Neuronal stem cell (in vitro differentiated cells): ENCODE data around the gene LY6G5C.

ENCODE experiments used
- DNase-seq: peaks from one replicate; pipeline ENCODE4 v3.0.0-alpha.2; 2013; ENCODE audit warnings: low spot score
- H2AFZ ChIP-seq: one replicate; pipeline ENCODE4 v1.6.1; 2013; ENCODE audit warnings: mild to moderate bottlenecking, low read length, inconsistent platforms
- H2AK5ac ChIP-seq: 2 replicates; pipeline ENCODE4 v1.6.1; 2013; ENCODE audit warnings: low read depth, mild to moderate bottlenecking, inconsistent platforms, low read length, moderate library complexity, mixed read lengths
- H2BK120ac ChIP-seq: 2 replicates; pipeline ENCODE4 v1.6.1; 2013; ENCODE audit warnings: low read depth, mild to moderate bottlenecking, inconsistent platforms, low read length, moderate library complexity, mixed read lengths
- H2BK12ac ChIP-seq: one replicate; pipeline ENCODE4 v1.6.1; 2013; ENCODE audit warnings: low read length, inconsistent platforms
- H2BK15ac ChIP-seq: 2 replicates; pipeline ENCODE4 v1.6.1; 2013; ENCODE audit warnings: mild to moderate bottlenecking, low read length, inconsistent platforms, mixed read lengths
- H2BK5ac ChIP-seq: one replicate; pipeline ENCODE4 v1.6.1; 2013; ENCODE audit warnings: inconsistent platforms, mild to moderate bottlenecking, low read length, moderate library complexity
- H3K14ac ChIP-seq: one replicate; pipeline ENCODE4 v1.6.1; 2013; ENCODE audit warnings: low read length, inconsistent platforms
- H3K18ac ChIP-seq: 2 replicates; pipeline ENCODE4 v1.6.1; 2013; ENCODE audit warnings: low read length, inconsistent platforms
- H3K23ac ChIP-seq: 2 replicates; pipeline ENCODE4 v1.6.1; 2013; ENCODE audit warnings: low read depth, mild to moderate bottlenecking, mixed read lengths, low read length, inconsistent platforms; ENCODE audit not compliant: poor library complexity
- H3K27ac ChIP-seq: replicated peaks from 3 replicates; pipeline ENCODE4 v1.5.1; 2013; ENCODE audit warnings: low read length, inconsistent platforms
- H3K27me3 ChIP-seq, 3 experiments: 2 replicates each; pipeline ENCODE4 v1.6.1; 2013; ENCODE audit warnings: low read length in 3 of 3, mild to moderate bottlenecking in 2 of 3, inconsistent platforms in 1 of 3, low read depth in 1 of 3, mixed read lengths in 1 of 3, moderate library complexity in 1 of 3; ENCODE audit not compliant: control insufficient read depth in 3 of 3, insufficient read depth in 3 of 3
- H3K36me3 ChIP-seq, 2 donors: replicated peaks in 1 of 2; 2 replicates each; pipeline ENCODE4 v1.6.1; 2013; ENCODE audit warnings: low read length in 2 of 2; ENCODE audit not compliant: control insufficient read depth in 2 of 2, insufficient read depth in 2 of 2
- H3K4ac ChIP-seq: 2 replicates; pipeline ENCODE4 v1.6.1; 2013; ENCODE audit warnings: inconsistent platforms, mild to moderate bottlenecking, low read length, moderate library complexity
- H3K4me1 ChIP-seq, 2 donors: 1 replicate in 1 of 2; 2 replicates in 1 of 2; pipeline ENCODE4 v1.6.1; 2013; ENCODE audit warnings: low read length in 2 of 2, low read depth in 1 of 2; ENCODE audit not compliant: control insufficient read depth in 2 of 2, insufficient read depth in 1 of 2
- H3K4me2 ChIP-seq: one replicate; pipeline ENCODE4 v1.6.1; 2013; ENCODE audit warnings: mild to moderate bottlenecking, low read length, inconsistent platforms; ENCODE audit not compliant: insufficient read depth, poor library complexity, severe bottlenecking
- H3K4me3 ChIP-seq, 2 donors: 2 replicates each; pipeline ENCODE4 v1.5.1; 2013; ENCODE audit warnings: low read length in 2 of 2, mild to moderate bottlenecking in 2 of 2, inconsistent platforms in 1 of 2, moderate library complexity in 1 of 2
- H3K79me1 ChIP-seq: one replicate; pipeline ENCODE4 v1.6.1; 2013; ENCODE audit warnings: low read depth, mild to moderate bottlenecking, inconsistent platforms, low read length, moderate library complexity
- H3K9ac ChIP-seq: one replicate; pipeline ENCODE4 v1.6.1; 2013; ENCODE audit warnings: mild to moderate bottlenecking, low read depth, low read length, inconsistent platforms; ENCODE audit not compliant: poor library complexity
- H3K9me3 ChIP-seq, 2 donors: replicated peaks in 1 of 2; 2 replicates each; pipeline versions ENCODE3 to v1.6.1; 2013; ENCODE audit warnings: low read length in 2 of 2, mild to moderate bottlenecking in 2 of 2, inconsistent platforms in 1 of 2, low read depth in 1 of 2, mixed read lengths in 1 of 2, moderate library complexity in 1 of 2; ENCODE audit not compliant: control insufficient read depth in 2 of 2, insufficient read depth in 1 of 2
- H4K8ac ChIP-seq: one replicate; pipeline ENCODE4 v1.6.1; 2013; ENCODE audit warnings: low read depth, mild to moderate bottlenecking, inconsistent platforms, low read length, moderate library complexity
- H4K91ac ChIP-seq: one replicate; pipeline ENCODE4 v1.6.1; 2013; ENCODE audit warnings: low read length, low read depth, mild to moderate bottlenecking, inconsistent platforms; ENCODE audit not compliant: poor library complexity
- WGBS, 2 donors: extraction: QIAGEN DNeasy Blood & Tissue Kit; methylation state at CpG; one replicate each; pipeline ENCODE4 v1.1.7; 2013; ENCODE audit warnings: missing lambda C conversion rate in 2 of 2, mixed read lengths in 1 of 2; ENCODE audit not compliant: insufficient read length in 2 of 2, insufficient replicate concordance in 1 of 2; ENCODE audit errors: extremely low coverage in 2 of 2; 5-methylcytosine and 5-hydroxymethylcytosine counted together

The LY6G5C gene

DNA sequence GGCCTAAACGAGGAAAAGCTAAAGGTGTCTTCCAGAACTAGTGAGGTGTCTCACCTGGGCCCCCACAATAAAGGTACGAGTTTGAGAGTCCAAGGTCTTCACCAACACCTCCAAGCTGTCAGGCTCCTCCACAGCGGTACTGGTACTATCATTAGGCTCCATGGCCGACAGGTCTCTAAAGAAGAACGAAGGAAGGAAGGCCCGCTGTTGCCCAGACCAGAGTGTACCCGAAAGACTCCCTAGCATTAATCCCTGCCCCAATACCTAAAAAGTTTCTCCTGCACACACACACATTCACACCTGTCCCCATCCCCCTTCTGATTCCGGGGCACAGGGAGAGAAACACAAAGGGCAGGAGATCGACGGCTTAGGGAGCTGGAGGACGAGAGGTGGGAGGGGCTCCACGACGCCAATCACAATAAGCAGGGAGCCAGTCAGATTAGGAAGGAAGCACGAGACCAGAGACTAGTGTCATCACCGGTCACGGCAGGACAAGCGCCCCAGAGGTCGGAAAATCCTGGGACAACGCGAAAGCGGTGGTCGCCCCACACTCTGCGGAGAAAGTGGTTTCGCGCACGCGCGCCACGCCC lies 29.2 kb downstream of the LY6G5C start:
- no peak overlapping the region for H2AK5ac ChIP-seq
- H2BK5ac ChIP-seq = peak overlapping the region; percentile 96
- no CpG with 5 or more reads among the region's 29 CpGs for WGBS, 2 donors
- peak overlapping the region; percentile 97 for H3K23ac ChIP-seq
- H3K27ac ChIP-seq = peak overlapping the region; percentile 98
- no peak for DNase-seq
- peak overlapping the region; percentile 88 for H2AFZ ChIP-seq
- no peak overlapping the region for H3K4ac ChIP-seq
- H3K9me3 ChIP-seq = no peaks in the 10 kb centered on the region
- H3K4me2 ChIP-seq = peak overlapping the region; percentile 68
- H2BK120ac ChIP-seq = peak overlapping the region; percentile 81
- H4K8ac ChIP-seq = no peak overlapping the region
- peak overlapping the region; percentile 66 for H4K91ac ChIP-seq
- peak overlapping the region; percentile 80 to 93 for H3K4me3 ChIP-seq
- peaks cover 2 to 11% of the 10 kb centered on the region in 2 donors for H3K4me1 ChIP-seq
- H3K36me3 ChIP-seq = peaks cover 28 to 51% of the 10 kb centered on the region in 2 donors
- peak overlapping the region; percentile 32 for H2BK15ac ChIP-seq
- peaks cover 2% of the 10 kb centered on the region for H3K79me1 ChIP-seq
- H3K9ac ChIP-seq = peak overlapping the region; percentile 95
- no peak overlapping the region for H2BK12ac ChIP-seq
- no peaks in the 10 kb centered on the region for H3K27me3 ChIP-seq
- peak overlapping the region; percentile 96 for H3K18ac ChIP-seq
- peak overlapping the region; percentile 95 for H3K14ac ChIP-seq

DNA sequence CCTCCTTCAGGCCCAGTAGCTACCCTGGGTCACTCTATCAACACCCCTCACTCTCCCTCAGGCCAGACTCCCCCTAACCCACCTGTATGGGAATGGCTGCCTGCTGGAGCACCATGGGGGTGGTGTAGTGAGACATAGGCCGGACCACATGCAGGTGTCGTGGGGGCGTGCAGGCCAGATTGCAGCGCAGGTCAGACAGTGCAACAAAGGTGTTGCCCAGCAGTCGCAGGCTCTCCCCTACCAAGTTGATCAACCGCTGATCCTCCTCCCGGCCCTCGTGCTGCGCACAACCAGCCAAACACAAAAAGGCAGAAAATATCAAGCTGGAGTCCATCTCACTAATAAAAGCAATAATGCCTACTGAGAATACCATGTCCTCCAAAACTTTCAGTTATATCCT lies 35.5 kb downstream of the LY6G5C start:
- Histone ChIP-seq H3K79me1 (peaks cover 1% of the 10 kb centered on the region), H3K36me3 (peaks cover 74 to 95% of the 10 kb centered on the region in 2 donors), H2AK5ac (no peak overlapping the region), H3K14ac (no peak overlapping the region), H2AFZ (no peak overlapping the region), H2BK15ac (no peak overlapping the region), H4K8ac (no peak overlapping the region), H4K91ac (no peak overlapping the region), H3K9ac (peak overlapping the region; percentile 66), H2BK5ac (no peak overlapping the region), H3K9me3 (no peaks in the 10 kb centered on the region), H3K18ac (no peak overlapping the region), H3K4me1 (no peaks in the 10 kb centered on the region), H2BK12ac (no peak overlapping the region), H3K27ac (no peak overlapping the region), H3K23ac (peak overlapping the region; percentile 44), H3K4ac (no peak overlapping the region), H2BK120ac (no peak overlapping the region), H3K27me3 (no peaks in the 10 kb centered on the region), H3K4me3 (no peak overlapping the region), H3K4me2 (no peak overlapping the region)
- DNase-seq = no peak
- WGBS, 2 donors = no CpG with 5 or more reads among the region's 9 CpGs

DNA sequence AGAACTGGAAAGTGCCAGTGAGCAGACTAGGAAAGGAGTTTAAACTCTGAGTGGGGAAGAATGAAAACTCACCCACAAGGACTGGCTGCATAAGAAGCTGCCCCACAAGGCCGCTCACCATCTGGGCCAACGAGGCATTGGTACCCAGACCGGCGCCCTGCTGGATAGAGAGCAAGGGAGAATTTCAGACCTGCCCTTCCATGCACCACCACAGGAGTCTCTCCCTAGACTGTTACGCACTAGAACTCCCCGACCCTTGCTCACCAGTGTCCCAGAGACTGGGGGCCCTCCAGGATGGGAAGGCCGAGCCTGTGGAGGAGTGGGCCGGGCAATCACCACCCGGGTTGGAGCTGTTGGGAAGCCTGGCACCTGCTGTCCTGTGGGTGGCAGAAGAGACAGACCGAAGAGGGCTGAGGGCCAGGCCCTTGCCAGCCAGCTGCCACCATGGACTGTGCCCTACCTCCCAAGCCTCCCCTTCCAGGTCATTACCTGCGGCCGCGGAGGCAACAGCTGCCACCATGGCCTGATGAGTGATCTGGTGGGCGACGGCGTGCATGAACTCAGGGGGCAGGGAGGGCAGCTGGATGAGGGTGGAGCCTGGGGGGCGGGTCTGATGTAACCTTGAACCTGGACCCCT lies 36.9 kb downstream of the LY6G5C start:
- Histone ChIP-seq H3K4me2 (no peak overlapping the region), H3K18ac (no peak overlapping the region), H3K9me3 (no peaks in the 10 kb centered on the region), H3K4me1 (no peaks in the 10 kb centered on the region), H4K91ac (no peak overlapping the region), H2AFZ (no peak overlapping the region), H3K79me1 (peaks cover 1% of the 10 kb centered on the region), H2AK5ac (no peak overlapping the region), H3K36me3 (peaks cover 79 to 95% of the 10 kb centered on the region in 2 donors), H4K8ac (no peak overlapping the region), H3K14ac (no peak overlapping the region), H3K4ac (no peak overlapping the region), H2BK120ac (no peak overlapping the region), H3K27me3 (no peaks in the 10 kb centered on the region), H3K4me3 (no peak overlapping the region), H3K9ac (no peak overlapping the region), H3K27ac (no peak overlapping the region), H2BK5ac (no peak overlapping the region), H2BK15ac (no peak overlapping the region), H2BK12ac (no peak overlapping the region), H3K23ac (peak overlapping the region; percentile 77)
- WGBS, 2 donors = no CpG with 5 or more reads among the region's 17 CpGs
- no peak for DNase-seq

DNA sequence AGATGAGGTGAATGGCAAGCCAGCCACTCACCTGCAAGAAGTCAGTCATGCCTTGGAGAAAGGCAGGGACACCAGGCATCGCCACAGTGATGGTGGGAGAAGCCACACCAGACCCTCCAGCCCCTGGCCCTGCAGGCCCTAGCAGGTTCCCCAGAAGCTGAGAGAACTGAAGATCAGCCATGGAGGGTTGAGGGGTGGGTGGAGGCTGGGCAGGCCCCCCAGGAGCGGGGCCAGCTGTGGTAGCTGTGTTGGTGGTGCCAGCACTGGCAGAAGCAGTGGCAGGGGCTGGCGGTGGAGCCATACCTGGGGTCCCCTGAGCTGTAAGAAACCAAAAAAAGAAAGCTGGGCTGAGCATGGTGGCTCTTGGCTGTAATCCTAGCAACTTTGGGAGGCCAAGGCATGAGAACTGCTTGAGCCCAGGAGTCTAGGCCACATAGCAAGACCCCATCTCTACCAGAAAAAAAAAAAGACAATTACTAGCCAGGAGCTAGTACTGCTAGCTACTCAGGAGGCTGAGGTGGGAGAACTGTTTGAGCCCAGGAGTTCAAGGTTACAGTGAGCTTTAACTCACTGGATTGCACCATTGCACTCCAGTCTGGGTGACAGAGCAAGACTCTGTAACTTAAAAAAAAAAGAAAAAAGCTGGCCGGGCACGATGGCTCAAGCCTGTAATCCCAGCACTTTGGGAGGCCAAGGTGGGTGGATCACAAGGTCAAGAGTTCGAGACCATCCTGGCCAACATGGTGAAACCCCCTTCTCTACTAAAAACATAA lies 37.9 kb downstream of the LY6G5C start:
- no peak overlapping the region for H3K4ac ChIP-seq
- H3K27ac ChIP-seq = no peak overlapping the region
- no peak for DNase-seq
- H3K36me3 ChIP-seq = peaks cover 71 to 95% of the 10 kb centered on the region in 2 donors
- peak overlapping the region; percentile 11 for H3K4me2 ChIP-seq
- no peak overlapping the region for H3K4me3 ChIP-seq
- H3K9ac ChIP-seq = no peak overlapping the region
- no peaks in the 10 kb centered on the region for H3K4me1 ChIP-seq
- H2BK12ac ChIP-seq = no peak overlapping the region
- no peak overlapping the region for H4K91ac ChIP-seq
- no peak overlapping the region for H4K8ac ChIP-seq
- H3K23ac ChIP-seq = no peak overlapping the region
- H2BK15ac ChIP-seq = no peak overlapping the region
- no peak overlapping the region for H2AFZ ChIP-seq
- no peak overlapping the region for H2BK5ac ChIP-seq
- no peaks in the 10 kb centered on the region for H3K27me3 ChIP-seq
- H3K14ac ChIP-seq = no peak overlapping the region
- H3K79me1 ChIP-seq = peaks cover 1% of the 10 kb centered on the region
- no peaks in the 10 kb centered on the region for H3K9me3 ChIP-seq
- WGBS, 2 donors = no CpG with 5 or more reads among the region's 6 CpGs
- no peak overlapping the region for H2BK120ac ChIP-seq
- no peak overlapping the region for H3K18ac ChIP-seq
- no peak overlapping the region for H2AK5ac ChIP-seq
